HG03196 (cell line): ENCODE results near the gene PHPT1.
"Not testable (repeated sequence)": the region's sequence is repeated elsewhere in the genome, so short reads cannot be mapped to it uniquely, and the experiment has no call there.

Source experiments
- ATAC-seq: cut with Tn5 transposase; IDR thresholded peaks from one replicate; pipeline ENCODE4 v1.9.1; 2021; ENCODE audit not compliant: unreplicated experiment

PHPT1 gene

DNA sequence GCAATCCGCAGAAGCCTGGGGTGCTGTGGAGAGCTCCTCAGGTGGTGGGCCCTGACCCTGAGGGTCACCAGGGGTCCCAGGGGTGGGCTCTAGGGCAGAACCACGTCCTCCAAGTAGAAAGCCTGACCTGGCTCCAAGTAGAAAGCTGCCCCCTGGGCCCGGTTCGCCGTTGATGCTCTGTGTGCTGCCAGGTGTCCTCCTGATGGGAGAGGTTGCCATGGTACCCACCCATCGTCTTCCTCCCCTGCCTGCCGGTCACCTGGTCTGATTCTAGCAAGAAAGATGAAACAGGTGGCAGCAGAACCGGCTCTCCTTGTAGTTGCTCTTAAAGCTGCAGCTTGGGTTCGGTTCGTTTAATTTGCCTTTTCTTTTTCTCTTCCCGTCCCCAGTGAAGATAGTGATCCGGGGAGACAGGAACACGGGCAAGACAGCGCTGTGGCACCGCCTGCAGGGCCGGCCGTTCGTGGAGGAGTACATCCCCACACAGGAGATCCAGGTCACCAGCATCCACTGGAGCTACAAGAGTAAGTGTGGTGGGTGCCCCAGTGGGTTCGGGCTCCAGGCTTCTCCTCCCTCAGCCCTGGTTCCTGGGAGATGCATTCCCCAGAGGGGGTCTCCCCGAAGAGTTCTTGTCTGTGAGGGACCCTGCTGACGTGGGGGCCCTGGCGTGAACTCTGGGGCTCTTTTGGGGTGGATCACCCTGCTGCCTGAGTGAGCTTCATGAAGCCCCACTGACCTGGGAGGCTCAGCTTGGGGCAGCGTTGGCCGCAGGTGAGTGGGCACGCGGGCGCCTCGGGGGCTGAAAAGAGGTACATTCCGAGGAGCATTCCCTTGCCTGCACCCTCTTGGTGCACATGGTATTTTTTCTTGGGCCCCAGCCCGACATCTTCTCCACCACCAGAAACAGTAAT is 25.8 kb upstream of the PHPT1 start:
- no peak for ATAC-seq

GRCh38 chr9:136824496-136825225 is 24.5 kb upstream of the PHPT1 start:
- ATAC-seq: no peak

DNA sequence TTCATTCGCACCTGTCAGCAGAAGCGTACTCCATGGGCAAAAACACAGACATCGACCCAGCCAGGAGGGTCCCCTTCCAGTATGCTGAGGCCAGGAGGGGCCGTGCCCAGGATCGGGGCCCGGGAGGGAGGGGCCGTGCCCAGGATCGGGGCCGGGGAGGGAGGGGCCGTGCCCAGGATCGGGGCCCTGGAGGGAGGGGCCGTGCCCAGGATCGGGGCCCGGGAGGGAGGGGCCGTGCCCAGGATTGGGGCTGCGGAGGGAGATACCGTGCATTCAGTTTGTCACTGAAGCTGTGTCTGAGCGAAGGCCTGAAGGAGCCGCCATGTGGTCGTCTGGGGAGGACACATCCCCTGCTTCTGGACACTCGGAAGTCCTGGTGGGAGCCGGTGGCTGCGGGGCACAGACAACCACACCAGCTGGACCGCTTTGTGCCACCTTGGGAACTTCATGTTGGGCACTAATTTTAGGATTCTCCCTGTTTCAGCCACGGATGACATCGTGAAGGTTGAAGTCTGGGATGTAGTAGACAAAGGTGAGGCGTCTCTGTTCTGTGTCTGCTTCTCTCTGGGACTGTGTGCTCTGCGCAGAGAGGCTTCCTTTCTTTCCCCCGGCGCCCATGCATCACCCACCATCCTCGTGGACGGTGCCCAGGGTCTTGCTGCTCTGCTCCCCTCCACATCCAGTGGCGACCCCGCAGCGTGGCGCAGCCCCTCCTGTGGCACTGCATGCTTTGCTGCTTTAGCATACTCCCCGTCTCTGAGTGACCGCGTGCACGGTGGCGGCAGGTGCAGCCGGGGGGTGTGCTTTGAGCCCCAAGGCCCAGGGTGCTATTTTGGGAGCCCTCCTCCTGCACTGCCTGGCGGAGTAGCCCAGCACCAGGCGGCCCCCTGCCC is 23.7 kb upstream of the PHPT1 start:
- no peak for ATAC-seq

DNA sequence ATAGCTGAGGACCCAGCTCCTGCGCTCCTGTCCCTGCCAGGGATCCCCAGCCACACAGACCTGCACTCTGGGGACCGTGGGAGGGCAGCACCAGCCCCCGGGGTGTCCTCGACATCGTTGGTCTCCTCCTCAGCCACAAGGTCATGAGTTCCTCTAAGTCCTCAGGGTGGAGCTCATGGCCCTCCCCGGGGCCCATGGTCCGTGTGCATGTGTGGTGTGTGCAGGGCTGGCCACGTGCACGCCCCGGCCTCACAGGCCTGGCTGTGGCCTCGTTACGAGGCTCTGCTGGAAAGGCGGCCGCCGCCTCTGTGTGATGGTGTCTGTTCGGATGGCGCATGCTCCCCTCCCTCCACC is 23.0 kb upstream of the PHPT1 start:
- ATAC-seq: no peak

GRCh38 chr9:136826703-136827582 is 22.3 kb upstream of the PHPT1 start:
- ATAC-seq: no peak

GRCh38 chr9:136827794-136828473 is 21.3 kb upstream of the PHPT1 start:
- no peak for ATAC-seq

- ATAC-seq: no peak
These were observed 20.6 kb upstream of the PHPT1 start for GRCh38 chr9:136828474-136829140.

GRCh38 chr9:136829412-136829811 is 19.8 kb upstream of the PHPT1 start:
- ATAC-seq: no peak

DNA sequence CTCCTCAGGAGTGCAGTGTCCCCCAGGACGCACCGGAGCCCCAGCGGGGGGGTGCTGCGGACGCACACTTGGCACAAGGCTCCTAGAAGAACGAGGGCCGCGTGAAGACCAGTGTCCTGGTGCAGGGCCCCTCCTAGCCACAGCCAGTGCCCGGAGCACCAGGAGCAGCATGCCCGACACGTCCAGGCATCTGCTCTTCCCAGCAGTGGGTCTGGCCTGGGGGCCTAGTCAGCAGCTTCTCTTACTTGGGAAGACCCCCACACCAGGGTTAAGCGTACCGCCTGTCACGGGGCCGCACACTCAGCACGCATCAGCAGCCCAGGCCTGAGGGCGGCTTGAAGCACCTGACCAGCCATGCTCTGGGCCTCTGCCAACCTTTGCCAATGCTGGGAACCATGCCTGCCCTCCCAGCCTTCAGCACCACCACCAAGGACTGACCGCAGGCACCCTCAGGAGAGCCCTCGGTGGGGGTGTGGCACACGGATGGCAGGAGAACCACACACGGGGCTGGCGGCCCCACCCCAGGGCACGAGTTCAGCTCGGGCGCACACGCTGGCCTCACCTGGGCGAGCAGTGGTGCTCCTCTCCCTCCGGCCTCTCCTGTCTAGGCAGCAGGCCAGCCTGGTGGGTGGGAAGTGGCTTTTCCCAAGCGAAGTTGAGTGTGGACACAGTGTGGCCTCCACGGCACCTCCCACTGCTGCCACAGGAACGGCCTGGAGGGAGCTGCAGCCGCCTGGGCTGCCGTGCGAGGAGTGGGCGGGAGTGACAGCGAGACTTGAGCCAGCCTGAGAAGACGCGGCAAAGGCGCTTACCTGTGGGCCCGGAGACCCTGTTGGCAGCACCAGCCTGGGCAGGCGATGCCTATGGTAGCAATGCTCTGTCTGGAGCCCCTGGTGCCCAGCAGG is 19.0 kb upstream of the PHPT1 start:
- ATAC-seq: no peak

DNA sequence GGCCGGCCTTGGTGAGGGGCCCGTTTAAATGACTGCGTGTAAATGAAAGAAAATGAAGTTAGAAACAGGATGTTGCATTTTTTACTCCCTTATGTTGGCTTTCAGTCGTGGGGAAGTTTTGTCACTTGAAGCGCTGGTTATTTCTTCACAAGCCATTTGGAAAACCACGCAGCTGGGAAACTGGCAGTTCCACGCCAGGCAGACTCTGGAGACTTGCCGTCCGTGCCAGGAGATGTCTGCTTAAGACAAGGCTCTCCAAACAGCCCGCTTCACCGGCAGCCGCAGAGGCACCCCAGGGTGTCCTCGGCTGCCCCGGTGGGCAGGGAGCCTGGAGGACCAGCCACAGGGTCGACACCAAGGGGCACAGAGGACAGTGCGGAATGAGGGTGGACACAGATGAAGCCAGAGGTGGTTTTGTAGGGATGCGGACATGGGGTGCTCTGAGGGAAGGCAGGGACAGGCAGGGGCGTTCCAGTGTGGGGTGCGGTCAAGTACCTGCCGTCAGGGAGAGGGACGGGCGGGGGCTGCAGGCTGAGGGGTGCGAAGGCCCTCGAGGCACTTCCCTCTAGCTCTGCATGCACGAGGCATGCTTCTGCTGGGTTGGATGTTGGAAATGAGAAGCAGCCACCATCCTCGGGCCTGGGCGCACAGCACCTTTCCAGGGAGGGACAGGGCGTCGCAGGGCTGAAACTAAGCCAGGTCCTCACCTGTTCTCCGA is 18.0 kb upstream of the PHPT1 start:
- no peak for ATAC-seq

DNA sequence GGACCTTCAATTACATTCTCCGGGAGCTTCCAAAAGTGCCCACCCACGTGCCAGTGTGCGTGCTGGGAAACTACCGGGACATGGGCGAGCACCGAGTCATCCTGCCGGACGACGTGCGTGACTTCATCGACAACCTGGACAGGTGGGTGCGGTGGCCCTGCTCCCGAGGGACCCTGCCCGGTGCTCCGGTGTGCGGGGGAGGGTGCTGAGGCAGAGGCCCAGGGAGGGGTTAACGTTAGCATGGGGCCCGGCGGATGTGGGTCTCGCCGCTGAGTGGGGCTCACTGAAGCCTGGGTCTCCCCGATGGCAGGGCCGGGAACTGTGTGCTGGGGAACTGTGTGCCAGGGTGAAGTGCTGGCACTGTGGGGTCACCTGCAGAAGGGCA is 17.5 kb upstream of the PHPT1 start:
- ATAC-seq: no peak

DNA sequence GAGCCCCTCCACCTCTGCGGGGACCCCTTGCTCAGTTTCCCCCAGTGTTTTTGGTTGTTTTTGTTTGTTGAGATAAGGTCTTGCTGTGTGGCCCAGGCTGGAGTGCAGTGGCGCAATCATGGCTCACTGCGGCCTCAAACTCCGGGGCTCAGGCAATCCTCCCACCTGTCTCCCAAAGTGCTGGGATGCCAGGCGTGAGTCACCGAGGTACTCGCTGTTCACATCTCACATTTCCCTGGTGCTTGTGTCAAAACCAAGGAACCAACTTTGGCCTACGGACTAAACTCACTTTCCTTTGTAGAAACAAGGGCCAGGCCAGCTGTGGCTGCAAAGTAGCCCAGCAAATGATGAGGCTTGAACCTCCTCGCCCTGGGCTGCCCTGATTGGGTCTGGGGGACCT is 16.6 kb upstream of the PHPT1 start:
- ATAC-seq: no peak

DNA sequence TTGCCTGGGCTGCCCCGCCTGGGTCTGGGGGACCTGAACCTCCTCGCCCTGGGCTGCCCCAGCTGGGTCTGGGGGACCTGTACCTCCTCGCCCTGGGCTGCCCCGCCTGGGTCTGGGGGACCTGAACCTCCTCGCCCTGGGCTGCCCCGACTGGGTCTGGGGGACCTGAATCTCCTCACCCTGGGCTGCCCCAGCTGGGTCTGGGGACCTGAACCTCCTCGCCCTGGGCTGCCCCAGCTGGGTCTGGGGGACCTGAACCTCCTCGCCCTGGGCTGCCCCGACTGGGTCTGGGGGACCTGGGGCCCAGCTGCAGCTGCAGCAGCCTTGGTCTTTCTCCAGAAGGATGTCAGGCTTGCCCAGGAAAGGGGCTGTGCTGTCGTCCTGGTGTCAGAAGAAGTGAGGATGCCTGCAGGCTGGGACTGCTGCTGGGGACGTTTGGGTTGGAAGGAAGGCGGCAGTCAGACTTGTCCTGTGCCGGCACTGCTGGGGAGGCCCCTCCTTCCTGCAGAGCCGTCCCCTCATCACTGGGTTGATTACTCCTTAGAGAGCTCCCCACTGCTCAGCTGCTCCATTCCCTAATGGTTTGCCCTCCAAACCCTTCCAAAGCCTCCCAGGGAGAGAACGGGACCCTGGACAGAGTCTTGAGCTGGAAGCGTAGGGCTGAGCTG is 15.7 kb upstream of the PHPT1 start:
- not testable (repeated sequence) for ATAC-seq

DNA sequence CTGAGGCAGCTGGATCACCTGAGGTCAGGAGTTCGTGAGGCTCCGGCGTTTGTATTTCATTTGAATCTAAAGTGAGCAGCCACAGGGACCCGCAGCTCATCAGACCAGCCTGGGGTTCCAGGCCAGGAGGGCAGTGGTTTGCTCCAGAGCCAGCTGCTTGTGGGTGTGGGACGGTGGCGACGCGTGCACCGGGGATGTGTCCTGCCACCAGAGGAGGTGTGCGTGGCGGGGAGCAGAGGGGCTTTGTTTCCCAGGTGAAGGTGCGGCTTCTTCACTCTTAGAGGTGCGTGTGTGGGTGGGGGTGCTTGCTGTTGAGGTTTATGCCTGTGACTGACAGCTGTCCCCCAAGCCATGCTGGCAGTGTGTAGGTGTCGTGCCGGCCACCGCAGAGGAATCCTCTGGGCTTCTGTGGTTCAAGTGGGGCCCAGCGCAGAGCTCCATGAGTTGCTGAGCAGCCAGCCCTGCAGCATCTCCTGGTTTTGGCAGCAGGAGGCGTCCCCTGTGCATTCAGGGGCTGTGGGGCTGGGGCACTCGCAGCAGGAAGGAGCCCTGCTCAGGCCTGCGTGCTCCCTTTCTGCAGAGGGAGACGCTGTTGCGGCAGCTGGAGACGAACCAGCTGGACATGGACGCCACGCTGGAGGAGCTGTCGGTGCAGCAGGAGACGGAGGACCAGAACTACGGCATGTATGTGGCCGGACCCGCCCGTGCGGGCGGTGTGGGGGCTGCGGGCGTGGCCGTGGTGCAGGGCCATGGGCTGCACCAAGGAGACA is 13.9 kb upstream of the PHPT1 start:
- ATAC-seq: no peak

DNA sequence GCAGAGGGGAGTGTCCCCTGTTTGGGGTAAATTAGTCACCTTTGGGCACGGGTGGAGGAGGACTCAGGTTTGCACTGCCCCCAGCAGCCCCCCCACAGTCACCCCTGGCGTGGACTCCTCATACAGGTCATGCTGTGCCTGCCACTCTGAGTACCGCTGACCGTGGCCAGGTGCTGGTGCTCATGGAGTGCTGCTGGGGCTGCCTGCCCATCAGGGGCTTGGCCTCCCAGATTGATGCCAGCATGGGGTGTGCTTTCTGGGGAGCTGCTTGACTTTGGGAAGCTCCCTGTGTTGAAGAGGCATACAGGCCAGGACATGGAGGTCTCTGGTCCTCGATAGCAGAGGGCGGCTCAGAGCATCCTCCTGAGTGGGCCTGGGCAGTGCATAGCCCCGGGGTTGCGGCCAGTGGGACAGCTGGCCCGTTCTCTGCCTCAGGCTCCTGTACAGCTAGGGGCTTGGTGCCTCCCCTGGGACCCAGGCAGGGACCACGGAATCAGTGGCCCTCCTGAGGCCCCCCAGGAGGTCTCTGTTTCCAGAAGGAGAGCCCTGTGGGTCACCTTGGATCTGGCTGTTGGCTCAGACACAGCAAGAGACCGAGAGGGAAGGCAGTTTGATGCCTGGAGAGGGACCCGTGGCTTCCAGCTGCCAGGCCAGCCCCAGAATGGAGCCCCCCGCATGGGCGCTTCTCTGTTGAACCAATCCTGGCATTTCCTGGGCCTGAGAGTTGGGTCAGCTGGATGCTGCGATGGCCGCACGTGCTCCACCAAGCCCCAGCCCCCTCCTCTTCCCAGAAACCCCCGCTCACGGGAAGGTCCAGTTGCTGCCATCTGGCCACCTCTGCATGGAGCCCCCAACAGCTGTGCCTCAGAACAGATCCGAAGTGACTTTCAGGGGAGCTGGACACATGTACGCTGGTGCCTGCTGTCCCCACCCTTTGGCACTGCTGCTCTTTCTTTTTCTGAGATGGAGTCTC is 13.0 kb upstream of the PHPT1 start:
- no peak for ATAC-seq
